Bone marrow (tissue), 2 donors: ENCODE data around the gene TASP1.

ENCODE experiments used
- DNase-seq, 2 donors: peaks; one replicate each; lab custom pipeline; 2025; lab: John Stamatoyannopoulos, UW

TASP1 gene

GRCh38 chr20:13441388-13441787 lies 197.3 kb downstream of the TASP1 start:
- no peak for DNase-seq

GRCh38 chr20:13436530-13436929 lies 202.2 kb downstream of the TASP1 start:
- no peak for DNase-seq

GRCh38 chr20:13432126-13432525 lies 206.6 kb downstream of the TASP1 start:
- DNase-seq: no peak

GRCh38 chr20:13430346-13431002 lies 208.3 kb downstream of the TASP1 start:
- DNase-seq: no peak

- DNase-seq: no peak
Measured at GRCh38 chr20:13428684-13429083, 210.0 kb downstream of the TASP1 start.

GRCh38 chr20:13426870-13427269 lies 211.9 kb downstream of the TASP1 start:
- DNase-seq: no peak

GRCh38 chr20:13425381-13426135 lies 213.2 kb downstream of the TASP1 start:
- DNase-seq: no peak

- DNase-seq: no peak
Measured at GRCh38 chr20:13424174-13424833, 214.4 kb downstream of the TASP1 start.

GRCh38 chr20:13423472-13424173 lies 215.1 kb downstream of the TASP1 start:
- DNase-seq: no peak

- no peak for DNase-seq
Measured at GRCh38 chr20:13422637-13423036, 216.1 kb downstream of the TASP1 start.

- no peak for DNase-seq
Measured at GRCh38 chr20:13420625-13421024, 218.1 kb downstream of the TASP1 start.

- DNase-seq: no peak
Measured at GRCh38 chr20:13419477-13419876, 219.3 kb downstream of the TASP1 start.

GRCh38 chr20:13418263-13419229 lies 220.2 kb downstream of the TASP1 start:
- no peak for DNase-seq

- DNase-seq: no peak
Measured at GRCh38 chr20:13416531-13416930, 222.2 kb downstream of the TASP1 start.

- DNase-seq: no peak
Measured at GRCh38 chr20:13412806-13413445, 225.8 kb downstream of the TASP1 start.

- DNase-seq: no peak
Measured at GRCh38 chr20:13404293-13404692, 234.4 kb downstream of the TASP1 start.

- no peak for DNase-seq
Measured at GRCh38 chr20:13403453-13403852, 235.3 kb downstream of the TASP1 start.

- DNase-seq: no peak
Measured at GRCh38 chr20:13402986-13403385, 235.7 kb downstream of the TASP1 start.

GRCh38 chr20:13402171-13402760 lies 236.5 kb downstream of the TASP1 start:
- DNase-seq: no peak

- DNase-seq: no peak
Measured at GRCh38 chr20:13401596-13401995, 237.1 kb downstream of the TASP1 start.
